ENCODE data around the gene UTS2R. TPM values are rescaled to one million over a fixed set of nuclear protein-coding genes. Genes with fewer than 3 reads are reported as not detected.
"Not testable (repeated sequence)": the region's sequence is repeated elsewhere in the genome, so short reads cannot be mapped to it uniquely, and the experiment has no call there.

The UTS2R gene
- total RNA-seq, 6 donors from 2014 or later: 0.39 TPM; not detected in 5

DNA sequence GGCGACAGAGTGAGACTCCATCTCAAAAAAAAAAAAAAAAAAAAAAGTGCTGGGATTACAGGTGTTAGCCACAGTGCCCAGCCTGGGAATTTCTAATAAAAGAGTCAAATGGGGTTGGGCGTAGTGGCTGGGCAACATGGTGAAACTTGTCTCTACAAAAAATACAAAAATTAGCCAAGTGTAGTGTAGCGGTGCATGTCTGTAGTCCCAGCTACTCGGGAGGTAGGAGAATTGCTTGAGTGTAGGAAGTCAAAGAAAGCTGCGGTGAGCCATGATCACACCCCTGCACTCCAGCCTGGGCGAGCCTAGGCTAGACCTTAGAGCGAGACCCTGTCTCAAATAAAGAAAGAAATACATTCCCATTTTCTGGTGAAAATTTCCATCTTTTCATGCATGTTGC lies 2.4 kb upstream of the UTS2R start:
- Histone ChIP-seq H3K36me3 (no peaks in the 10 kb centered on the region), H3K4me1 (peaks cover 17 to 27% (median 22%) of the 10 kb centered on the region in 4 donors), H3K27me3 (peaks cover 0 to 32% (median 19%) of the 10 kb centered on the region in 4 donors), H3K27ac (no peak overlapping the region), H3K4me3 (no peak overlapping the region), H3K9me3 (no peaks in the 10 kb centered on the region)
- no peak for DNase-seq
- 86 to 92% methylated on average over 7 of the region's 7 CpGs for WGBS, 2 donors
- no peak for TF ChIP-seq EP300 (IDR thresholded peaks at IDR 0.05)
- no peak for TF ChIP-seq POLR2A (IDR thresholded peaks at IDR 0.05)
- TF ChIP-seq, protein P1, sequence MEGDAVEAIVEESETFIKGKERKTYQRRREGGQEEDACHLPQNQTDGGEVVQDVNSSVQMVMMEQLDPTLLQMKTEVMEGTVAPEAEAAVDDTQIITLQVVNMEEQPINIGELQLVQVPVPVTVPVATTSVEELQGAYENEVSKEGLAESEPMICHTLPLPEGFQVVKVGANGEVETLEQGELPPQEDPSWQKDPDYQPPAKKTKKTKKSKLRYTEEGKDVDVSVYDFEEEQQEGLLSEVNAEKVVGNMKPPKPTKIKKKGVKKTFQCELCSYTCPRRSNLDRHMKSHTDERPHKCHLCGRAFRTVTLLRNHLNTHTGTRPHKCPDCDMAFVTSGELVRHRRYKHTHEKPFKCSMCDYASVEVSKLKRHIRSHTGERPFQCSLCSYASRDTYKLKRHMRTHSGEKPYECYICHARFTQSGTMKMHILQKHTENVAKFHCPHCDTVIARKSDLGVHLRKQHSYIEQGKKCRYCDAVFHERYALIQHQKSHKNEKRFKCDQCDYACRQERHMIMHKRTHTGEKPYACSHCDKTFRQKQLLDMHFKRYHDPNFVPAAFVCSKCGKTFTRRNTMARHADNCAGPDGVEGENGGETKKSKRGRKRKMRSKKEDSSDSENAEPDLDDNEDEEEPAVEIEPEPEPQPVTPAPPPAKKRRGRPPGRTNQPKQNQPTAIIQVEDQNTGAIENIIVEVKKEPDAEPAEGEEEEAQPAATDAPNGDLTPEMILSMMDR (IDR thresholded peaks at IDR 0.05): no peak
- TF ChIP-seq POLR2AphosphoS5 (IDR thresholded peaks at IDR 0.05): no peak
- ATAC-seq (ENCODE audit: low FRiP score in 2 of 2): no peak

GRCh38 chr17:82370471-82371332 lies 863 bp upstream of the UTS2R start:
- no peaks in the 10 kb centered on the region for H3K36me3 ChIP-seq
- H3K4me1 ChIP-seq: peaks cover 17 to 32% (median 22%) of the 10 kb centered on the region in 4 donors
- peaks cover 0 to 47% (median 27%) of the 10 kb centered on the region in 4 donors for H3K27me3 ChIP-seq
- DNase-seq (peak in 1 of 2 donors; percentile 80), ATAC-seq (ENCODE audit: low FRiP score in 2 of 2) (peak in 1 of 2 donors; percentile 33)
- H3K4me3 ChIP-seq: peak overlapping the region; percentile 10 to 33 (median 24)
- no peak overlapping the region for H3K27ac ChIP-seq
- 35 to 40% methylated on average over 26 to 38 of the region's 38 CpGs for WGBS, 2 donors
- TF ChIP-seq POLR2A (IDR thresholded peaks at IDR 0.05) (no peak), EP300 (IDR thresholded peaks at IDR 0.05) (no peak), POLR2AphosphoS5 (IDR thresholded peaks at IDR 0.05) (no peak)
- TF ChIP-seq, protein P1 (IDR thresholded peaks at IDR 0.05): no peak
- H3K9me3 ChIP-seq: no peaks in the 10 kb centered on the region

DNA sequence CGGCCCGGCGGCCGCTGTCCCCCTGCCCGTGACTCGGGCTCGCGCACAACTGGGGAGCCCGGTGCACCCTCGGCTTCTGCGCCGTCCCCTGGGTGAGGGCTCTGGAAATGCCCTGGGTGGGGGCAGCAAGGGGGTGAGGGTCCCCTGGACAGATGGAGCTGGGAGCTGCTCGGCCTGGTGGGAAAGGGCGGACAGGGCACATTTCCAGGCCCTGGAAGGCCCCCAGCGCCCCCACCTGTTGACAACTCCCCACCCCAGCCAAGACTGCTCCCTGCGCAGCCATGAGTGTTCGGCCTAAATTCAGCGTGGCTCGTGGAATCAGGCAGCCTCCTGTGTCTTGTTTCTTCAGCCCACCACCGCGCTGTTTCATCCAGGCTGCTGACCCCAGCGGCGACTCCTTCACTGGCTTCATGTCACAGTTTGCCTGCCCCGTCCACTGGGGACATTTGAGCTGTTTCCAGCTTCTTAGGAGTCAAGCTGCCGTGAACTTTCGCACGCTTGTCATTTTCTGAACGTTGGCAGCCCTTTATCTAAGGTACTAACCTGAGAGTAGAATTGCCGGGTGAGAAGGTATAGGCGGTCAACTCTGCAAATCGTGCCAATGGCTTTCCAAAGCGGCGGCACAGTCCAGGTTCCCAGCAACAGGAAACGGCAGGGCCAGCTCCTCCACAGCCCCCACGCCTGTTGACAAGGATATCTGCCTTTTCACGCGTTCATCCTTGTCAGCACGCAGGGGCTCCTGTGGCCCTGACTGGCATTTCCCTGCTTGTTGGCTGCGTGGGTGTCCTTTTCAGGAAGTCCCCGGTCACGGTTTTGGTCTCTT lies 895 bp downstream of the UTS2R start:
- no peak for TF ChIP-seq POLR2A (IDR thresholded peaks at IDR 0.05)
- H3K27me3 ChIP-seq: peaks cover 0 to 47% (median 27%) of the 10 kb centered on the region in 4 donors
- H3K4me3 ChIP-seq: no peak overlapping the region
- H3K27ac ChIP-seq: no peak overlapping the region
- no peaks in the 10 kb centered on the region for H3K9me3 ChIP-seq
- DNase-seq (no peak), ATAC-seq (ENCODE audit: low FRiP score in 2 of 2) (no peak)
- WGBS, 2 donors: 38 to 39% methylated on average over 23 to 35 of the region's 41 CpGs
- peaks cover 17 to 32% (median 22%) of the 10 kb centered on the region in 4 donors for H3K4me1 ChIP-seq
- H3K36me3 ChIP-seq: no peaks in the 10 kb centered on the region

- H3K4me1 ChIP-seq: peaks cover 17 to 32% (median 22%) of the 10 kb centered on the region in 4 donors
- peaks cover 0 to 47% (median 27%) of the 10 kb centered on the region in 4 donors for H3K27me3 ChIP-seq
- DNase-seq; H3K27ac ChIP-seq; H3K4me3 ChIP-seq; H3K36me3 ChIP-seq; H3K9me3 ChIP-seq; ATAC-seq (ENCODE audit: low FRiP score in 2 of 2): not testable (repeated sequence)
- 84 to 91% methylated on average over 10 of the region's 10 CpGs for WGBS, 2 donors
Observed at GRCh38 chr17:82373072-82373452, 1.5 kb downstream of the UTS2R start.

GRCh38 chr17:82373731-82374625 lies 2.4 kb downstream of the UTS2R start:
- DNase-seq (no peak), ATAC-seq (ENCODE audit: low FRiP score in 2 of 2) (no peak)
- H3K27ac ChIP-seq: no peak overlapping the region
- H3K9me3 ChIP-seq: no peaks in the 10 kb centered on the region
- H3K27me3 ChIP-seq: peaks cover 0 to 52% (median 27%) of the 10 kb centered on the region in 4 donors
- no peak for TF ChIP-seq POLR2AphosphoS5 (IDR thresholded peaks at IDR 0.05)
- no peak for TF ChIP-seq EP300 (IDR thresholded peaks at IDR 0.05)
- TF ChIP-seq POLR2A (IDR thresholded peaks at IDR 0.05): no peak
- TF ChIP-seq, protein P1 (IDR thresholded peaks at IDR 0.05): no peak
- peaks cover 17 to 32% (median 22%) of the 10 kb centered on the region in 4 donors for H3K4me1 ChIP-seq
- no peaks in the 10 kb centered on the region for H3K36me3 ChIP-seq
- 86 to 90% methylated on average over 5 to 32 of the region's 37 CpGs for WGBS, 2 donors
- no peak overlapping the region for H3K4me3 ChIP-seq

Measured in upper lobe of left lung (tissue), 6 donors.